SIG-M5 (cell line): ENCODE data around the gene INPP5D.
"Not testable (repeated sequence)": the region's sequence is repeated elsewhere in the genome, so short reads cannot be mapped to it uniquely, and the experiment has no call there.

Experiments used
- DNase-seq: peaks from one replicate; lab custom pipeline; 2025; lab: John Stamatoyannopoulos, UW

Gene INPP5D

DNA sequence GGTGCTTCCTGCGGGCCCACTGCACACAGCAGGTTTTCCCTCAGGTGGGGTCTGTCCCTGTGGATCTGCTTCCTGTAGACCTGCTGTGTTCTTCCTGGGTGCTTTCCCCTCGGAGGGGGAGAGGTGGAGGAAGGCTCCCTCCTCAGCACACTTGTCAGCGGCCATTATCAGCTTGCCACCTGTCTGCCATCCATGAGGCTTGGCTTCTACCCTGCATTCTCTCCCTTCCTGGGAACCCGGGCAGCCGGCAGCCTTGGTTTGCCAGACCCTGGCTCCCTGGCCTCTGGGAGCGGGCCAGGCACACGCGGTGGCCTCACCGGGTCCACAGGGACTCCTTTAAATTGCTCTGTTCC lies 58.5 kb downstream of the INPP5D start:
- DNase-seq: no peak

DNA sequence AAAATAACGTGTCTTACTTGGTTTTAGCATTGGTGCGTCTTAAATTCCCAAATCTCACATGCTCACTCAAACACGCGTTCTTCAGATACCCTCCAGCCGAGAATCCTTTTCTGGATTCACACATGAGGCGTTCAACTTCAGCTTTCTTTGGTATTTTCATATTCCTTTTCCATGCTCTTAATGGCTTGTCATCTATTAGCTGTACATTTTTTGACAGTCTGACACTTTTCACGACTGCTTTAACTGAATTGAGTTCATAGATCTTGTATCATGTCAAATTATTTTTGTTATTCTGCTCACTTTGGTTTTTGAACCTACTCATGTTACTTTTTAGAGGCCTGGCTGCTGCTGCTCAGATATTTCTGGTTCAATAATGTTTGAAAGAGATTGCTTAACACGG lies 59.0 kb downstream of the INPP5D start:
- no peak for DNase-seq

DNA sequence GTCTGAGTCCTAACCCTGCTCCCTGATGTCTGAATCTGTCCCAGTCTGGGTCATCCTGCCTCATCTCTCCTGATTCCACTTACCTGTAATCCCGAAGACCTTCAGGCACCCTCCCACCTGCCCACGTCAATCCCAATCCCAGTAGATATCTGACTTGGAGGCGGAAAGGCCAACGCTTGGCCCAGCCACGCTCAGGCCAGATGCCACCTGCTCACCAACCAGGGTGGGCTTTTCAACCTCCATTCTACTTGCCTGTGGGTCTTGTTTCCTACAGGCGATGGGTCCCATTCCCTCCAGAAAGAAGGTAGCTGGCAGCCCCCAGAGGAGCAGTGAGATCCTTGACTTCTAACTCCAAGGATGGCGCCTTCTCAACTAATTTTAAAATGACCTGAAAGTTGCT lies 59.7 kb downstream of the INPP5D start:
- no peak for DNase-seq

DNA sequence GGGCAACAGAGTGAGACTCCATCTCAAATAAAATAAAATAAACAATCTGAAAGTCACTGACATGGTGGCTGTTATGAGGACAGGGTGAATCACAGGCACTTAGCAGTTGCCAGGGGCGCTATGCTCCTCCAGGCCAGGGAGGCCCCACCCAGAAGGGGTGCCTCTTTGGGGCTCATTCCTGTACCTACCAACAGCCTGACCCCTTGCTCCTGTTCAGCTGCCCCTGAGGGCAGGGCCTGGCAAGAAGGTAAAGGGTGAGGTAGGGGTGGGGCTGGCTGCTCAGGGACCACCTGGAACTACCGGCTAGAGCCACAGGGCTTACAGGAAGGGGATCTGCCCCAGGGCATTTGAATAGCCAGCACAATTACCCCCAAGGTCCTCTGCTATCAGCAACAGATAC lies 60.3 kb downstream of the INPP5D start:
- DNase-seq: no peak

DNA sequence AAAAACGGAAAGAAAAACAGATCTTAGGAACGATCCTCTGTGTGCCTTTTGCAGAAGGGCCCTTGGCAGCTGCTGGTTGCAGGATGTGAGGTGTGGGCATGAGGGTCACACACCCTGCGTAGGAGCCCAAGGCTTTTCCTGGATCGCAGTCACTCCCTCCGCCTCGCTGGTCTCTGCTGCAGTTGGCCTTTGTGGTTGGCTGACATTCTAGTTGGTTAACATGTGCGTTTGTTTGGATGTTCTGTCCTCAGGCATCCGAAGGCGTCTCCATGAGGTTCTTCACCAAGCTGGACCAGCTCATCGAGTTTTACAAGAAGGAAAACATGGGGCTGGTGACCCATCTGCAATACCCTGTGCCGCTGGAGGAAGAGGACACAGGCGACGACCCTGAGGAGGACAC lies 61.7 kb downstream of the INPP5D start:
- no peak for DNase-seq

DNA sequence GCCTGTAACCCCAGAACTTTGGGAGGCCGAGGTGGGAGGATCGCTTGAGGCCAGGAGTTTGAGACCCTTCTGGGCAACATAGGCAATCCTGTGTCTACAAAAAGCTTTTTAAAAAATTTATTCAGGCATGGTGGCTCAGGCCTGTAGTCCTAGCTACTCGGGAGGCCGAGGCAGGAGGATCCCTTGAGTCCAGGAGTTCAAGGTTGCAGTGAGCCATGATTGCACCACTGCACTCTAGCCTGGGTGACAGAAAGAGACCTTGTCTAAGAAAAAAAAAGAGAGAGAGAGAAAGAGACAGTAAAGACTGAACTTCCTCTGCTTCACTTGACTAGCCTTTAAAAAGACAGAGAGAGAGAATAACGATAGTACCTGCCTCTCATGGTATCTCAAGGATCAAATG lies 62.4 kb downstream of the INPP5D start:
- no peak for DNase-seq

DNA sequence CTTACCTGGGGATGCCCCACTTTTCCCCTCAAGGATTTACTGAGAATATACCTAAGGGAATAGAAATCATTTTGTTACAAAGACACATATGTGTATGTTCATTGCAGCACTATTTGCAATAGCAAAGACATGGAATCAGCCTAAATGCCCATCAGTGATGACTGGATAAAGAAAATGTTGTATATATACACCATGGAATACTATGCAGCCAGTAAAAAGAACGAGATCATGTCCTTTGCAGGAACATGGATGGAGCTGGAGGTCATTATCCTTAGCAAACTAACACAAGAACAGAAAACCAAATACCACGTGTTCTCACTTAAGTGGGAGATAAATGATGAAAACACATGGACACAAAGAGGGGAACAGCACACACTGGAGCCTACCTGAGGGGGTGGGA lies 63.4 kb downstream of the INPP5D start:
- not testable (repeated sequence) for DNase-seq

DNA sequence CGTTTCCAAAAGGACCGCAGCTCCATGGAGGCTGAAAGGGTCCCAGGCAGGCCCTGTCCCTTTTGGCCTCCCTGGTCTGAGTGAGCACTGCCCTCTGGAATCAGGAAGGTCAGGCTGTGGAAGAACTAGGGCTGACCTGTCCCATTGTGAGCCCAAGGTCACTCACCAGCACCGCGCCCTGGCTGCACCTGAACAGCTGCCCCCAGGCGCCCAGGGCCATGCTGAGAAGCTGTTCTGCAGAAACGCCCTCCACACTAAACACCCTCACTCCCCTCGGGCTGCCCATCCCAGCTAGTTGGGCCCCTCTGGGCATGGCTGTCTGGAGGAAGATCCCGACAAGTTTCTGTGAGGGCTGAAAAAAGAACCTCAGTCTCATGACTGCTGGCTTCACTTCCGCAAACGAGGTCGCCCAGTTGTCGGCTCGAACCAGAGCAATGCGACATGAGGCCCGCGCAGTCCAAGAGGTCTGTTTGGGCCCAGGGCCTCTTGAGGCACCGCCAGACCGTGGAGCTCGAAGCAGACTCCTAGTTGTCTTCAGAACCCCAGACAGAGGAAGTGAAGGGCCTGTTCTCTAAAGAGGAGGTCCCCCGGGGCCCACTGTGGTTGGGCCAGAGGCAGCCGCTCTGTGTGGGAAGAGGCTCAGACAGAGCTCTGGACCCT lies 64.4 kb downstream of the INPP5D start:
- no peak for DNase-seq

DNA sequence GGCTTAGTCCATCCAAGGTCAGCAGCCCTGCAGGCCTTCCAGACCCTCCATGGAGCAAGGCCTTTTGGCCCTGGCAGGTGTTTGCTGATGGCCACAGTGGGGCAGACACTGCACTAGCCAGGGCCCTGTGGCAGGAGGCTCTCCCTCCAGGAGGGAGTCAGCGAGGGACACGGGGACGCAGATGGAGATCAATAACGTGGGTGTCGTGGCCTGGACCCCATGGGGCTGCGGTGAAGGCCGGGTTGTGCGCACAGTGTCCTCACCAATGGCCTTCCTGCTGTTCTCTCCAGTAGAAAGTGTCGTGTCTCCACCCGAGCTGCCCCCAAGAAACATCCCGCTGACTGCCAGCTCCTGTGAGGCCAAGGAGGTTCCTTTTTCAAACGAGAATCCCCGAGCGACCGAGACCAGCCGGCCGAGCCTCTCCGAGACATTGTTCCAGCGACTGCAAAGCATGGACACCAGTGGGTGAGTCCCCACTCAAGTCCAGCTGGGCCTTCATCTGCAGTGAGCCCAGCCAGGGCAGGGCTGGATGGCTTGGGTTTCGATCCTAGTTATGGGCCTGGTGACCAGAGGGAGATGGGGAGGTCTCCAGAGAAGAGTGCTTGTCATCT lies 65.4 kb downstream of the INPP5D start:
- DNase-seq: no peak

DNA sequence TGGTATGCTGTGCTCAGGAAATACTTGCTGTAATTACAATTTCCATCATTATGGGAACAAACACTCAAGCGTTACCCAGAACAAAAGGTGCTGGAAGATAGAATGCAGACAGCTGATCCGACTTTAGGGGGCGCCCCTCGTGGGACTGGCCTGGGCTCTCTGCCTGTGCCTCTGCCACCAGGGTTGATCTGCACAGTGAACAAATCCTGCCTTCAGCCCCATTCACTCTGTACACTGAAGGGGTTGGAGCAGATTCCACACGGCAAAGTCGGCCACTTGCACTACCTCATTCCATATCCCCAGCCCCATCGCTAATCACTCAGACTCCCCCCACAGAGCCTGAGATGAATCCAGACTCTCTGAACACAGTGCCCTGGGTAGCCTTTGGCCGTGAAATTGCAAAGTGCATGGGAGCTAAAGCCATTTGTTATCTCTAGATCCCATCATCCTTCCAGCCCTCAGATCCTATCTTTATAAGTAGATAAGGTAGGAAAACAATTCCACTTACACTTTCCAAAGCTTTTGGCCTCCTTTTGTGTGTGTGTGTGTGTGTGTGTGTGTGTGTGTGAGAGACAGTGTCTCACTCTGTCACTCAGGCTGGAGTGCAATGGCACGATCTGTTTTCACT lies 69.3 kb downstream of the INPP5D start:
- no peak for DNase-seq

DNA sequence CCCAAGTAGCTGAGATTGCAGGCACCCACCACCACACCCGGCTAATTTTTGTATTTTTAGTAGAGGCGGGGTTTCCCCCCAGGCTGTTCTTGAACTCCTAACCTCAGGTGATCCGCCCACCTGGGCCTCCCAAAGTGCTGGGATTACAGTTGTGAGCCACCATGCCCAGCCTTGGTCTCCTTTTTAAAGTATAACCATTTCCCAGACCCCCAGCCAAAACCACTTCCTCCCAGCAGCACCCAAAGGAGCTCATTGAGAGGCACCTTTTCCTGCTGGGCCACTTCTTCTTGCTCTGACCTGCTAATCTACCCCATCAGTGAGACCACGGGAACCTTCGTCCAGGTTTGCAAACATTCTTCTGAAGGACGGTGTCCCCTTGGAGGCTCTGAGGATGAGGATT lies 69.9 kb downstream of the INPP5D start:
- DNase-seq: no peak

DNA sequence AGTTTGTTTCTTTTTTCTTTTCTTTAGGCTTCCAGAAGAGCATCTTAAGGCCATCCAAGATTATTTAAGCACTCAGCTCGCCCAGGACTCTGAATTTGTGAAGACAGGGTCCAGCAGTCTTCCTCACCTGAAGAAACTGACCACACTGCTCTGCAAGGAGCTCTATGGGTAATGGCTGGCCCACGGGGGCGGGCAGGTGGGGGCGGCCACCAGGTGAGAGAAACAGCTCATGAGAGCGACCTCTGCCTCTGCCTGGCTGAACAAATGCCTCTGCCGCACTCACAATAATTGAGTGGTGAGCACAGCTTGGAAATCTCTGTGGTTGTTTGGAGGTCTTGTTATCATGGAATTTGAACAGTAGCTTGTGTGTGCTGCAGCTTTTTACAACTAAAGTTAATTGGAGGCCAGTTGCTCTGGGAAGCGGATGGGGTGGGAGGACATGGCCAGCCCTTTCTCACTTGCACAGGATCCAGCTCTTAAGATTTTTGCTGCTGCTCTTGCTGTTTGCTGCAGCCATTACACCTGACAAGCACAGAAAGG lies 70.4 kb downstream of the INPP5D start:
- DNase-seq: no peak

DNA sequence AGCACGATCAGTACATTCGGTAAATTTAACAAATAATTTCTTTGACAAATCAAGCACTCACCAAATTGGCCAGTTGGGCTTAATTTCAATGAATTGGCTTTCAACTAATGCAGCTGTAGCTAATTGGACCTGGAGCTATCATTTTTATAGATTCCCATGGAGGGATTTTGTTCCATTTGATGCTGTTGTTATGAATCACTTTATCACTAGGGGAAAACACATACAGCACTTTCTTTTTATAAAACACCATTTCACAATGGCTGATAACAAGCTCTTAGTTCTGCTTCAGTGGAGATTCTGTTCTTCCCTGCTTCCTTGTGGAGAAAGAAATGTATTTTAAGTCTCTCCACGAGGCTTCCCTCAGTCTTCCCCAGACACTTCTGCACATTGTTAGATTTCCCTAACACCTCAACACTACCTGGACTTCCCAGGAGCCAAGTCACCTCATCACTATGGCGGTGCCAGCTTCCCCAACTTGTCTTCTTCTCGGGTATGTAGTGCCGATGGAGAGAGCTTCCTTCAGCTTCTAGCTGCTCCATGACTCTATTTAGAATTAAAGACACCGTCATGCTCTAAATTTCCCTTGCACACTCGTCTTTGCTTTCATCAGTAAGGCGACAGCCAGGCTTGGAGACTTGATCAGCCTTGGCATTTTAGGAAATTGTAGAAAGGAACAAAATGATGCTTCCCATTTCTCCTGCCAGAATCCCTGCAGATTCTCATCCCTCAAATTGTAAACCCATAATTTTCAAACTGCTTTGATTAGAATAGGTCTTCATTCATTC lies 72.0 kb downstream of the INPP5D start:
- DNase-seq: no peak

DNA sequence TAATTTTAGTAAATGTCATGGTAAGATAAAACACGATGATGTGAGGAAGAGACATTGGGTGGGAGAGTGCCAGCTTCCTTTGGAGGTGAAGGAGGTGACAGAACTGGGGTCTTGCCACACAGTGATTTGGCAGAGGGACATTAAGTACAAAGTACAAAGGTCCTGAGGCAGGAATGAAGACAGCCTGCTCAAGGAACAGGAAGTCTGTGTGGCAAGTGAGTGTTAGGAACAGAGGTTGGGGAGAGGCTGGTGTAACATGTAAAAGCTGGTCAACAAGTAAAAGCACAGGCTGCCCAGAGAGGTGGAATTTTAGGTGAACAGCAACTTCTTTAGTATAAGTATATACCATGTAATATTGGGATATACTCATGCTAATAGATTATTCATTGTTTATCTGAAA lies 73.1 kb downstream of the INPP5D start:
- DNase-seq: no peak

DNA sequence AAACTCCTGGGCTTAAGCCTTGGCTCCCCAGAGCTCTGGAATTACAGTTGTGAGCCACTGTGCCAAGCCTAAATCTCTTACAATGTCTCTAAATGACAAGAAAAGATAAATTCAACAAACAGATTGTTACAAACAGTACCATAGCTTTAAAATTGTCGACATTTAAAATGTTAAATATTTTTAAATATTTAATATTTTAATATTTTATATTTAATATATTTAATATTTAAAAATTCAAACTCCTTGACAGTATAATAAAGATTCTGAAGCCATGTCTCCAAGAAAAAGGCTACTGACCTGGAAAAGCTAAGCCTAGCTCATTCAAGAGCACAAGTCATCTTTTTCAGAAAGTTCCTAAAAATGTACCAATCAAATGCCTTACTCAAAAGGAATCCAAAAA lies 75.3 kb downstream of the INPP5D start:
- DNase-seq: no peak

DNA sequence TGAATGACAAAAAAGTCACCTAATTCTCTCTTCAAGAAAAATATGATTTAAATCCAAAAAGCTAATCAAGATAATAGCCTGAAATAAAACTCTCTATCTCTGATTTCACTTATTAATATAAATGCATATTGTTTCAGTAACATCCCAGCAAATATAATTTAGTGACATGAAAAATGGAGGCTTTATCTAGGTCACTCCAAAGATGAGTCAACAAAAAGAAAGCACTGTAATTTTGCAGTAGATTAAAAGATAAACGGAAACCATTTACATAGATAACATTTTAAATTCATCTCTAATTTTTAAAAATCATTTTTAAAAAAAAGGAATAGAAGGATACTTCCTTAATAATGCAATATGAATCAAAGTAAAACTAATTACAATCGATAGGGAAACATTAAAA lies 76.9 kb downstream of the INPP5D start:
- no peak for DNase-seq

DNA sequence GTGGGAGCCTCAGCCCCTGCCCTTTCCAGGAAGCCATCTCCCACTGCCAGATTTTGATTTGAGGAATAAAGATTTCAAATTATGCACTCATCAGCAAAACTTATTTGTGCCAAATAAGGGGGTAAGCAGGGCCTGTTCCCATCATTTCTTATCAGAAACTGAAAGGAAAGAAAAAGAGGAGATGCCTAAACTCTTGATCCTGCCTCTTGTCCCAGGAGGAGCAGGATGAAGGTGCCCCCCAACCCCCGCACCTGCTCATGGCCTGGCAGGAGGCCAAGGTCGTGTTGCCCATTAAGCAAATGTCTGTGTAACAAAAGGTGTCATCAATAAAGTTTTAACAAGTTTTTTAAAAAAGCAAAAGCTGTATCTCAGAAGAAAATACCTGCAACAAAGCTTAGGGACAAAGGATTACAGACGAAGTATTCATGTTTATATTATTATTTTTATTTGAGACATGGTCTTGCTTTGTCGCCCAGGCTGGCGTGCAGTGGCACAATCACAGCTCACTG lies 80.0 kb downstream of the INPP5D start:
- no peak for DNase-seq

DNA sequence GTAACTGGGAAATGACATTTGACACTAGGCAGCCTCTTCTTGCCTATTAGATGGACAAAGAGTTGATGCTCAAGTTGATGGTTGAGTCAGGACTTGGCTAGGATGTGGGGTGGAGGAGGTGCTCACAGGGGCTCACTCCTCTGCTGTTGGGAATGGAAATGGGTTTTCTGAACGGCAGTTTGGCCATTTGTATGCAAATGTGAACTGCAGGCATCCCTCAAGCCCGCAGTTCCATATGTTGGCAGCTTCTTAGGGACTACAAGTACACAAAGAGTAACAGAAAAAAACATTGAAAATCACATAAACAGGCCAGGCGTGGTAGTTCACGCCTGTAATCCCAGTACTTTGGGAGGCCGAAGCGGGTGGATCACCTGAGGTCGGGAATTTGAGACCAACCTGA lies 80.8 kb downstream of the INPP5D start:
- no peak for DNase-seq

DNA sequence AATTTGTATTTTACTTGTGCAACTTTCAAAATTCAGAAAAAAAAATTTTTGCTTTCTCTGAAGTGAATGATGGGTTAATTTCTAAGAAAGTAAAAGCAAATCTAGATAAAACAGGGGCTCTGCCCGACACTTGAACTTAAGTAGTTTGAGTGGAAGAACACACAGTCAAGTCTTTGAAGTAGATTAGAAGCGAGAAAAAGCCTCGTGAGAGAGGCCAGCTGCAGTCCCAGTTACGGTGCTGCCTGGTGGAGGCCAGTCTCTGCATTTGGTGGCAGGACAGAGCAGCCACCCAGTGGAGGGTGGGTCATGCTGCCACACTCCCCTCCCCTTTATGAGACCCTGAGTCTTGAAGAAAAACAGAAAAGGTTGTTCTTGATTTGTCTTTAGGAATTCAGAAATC lies 81.8 kb downstream of the INPP5D start:
- DNase-seq: no peak

DNA sequence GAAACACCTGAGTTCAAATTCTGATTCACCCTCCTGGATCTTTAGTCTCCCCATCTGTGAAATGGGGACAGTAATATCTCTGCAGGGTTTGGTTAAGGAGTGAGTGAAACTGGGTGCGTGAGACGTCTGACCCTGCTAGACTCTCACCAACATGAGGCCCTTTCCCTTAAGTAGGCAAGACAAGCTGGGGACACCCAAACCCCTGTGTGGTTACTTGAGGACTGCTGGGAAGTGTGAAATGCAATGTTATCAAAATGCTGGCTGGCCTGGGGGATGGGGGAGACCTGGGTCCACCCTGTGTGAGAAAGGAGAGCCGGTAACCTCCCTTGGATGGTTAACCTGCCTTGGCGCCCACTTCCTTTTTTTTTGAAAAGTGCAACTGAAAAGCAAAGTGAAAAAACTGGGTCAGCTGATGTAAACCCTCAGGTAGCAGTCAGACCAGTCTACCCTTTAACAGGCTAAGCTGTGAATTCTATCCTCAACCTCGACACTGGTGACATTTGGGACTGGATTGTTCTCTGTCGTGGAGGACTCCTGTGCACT lies 82.3 kb downstream of the INPP5D start:
- DNase-seq: no peak

DNA sequence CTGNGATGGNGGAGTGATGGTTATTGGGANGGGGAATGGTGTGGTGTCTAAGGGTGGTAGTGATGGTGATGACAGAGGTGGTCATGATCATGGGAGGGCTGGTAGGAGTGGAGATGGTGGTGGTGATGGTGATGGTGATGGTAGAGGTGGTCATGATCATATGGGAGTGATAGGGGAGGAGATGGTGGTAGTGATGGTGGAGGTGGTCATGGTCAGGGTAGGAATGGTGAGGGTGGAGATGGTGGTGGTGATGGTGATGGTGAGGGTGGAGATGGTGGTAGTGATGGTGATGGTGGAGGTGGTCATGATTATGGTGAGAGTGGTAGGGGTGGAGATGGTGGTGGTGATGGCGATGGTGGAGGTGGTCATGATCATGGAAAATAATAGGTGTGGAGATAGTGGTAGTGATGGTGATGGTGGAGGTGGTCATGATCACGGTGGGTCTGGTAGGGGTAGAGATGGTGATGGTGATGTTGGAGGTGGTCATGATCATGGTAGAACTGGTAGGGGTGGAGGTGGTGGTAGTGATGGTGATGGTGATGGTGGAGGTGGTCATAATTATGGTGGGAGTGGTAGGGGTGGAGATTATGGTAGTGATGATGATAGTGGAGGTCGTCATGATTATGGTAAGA lies 83.7 kb downstream of the INPP5D start:
- DNase-seq: no peak

DNA sequence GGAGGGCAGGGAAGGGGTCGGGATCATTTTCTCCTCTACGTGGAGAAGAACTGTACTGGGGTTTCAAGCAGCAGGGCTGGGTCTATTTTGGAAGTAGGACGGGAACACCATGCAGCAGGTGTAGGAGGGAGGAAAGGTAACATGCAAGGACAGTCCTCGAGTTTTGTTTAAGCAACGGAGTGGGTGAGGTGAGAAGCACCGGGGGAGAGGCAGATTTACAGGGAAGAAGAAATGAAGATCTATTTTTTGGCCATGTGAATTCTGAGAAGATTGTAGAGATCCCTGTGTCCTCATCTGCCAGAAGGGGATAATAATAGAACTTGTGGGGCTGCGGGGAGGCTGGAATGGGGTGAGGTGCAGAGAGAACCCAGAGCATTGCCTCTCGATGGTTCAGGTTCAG lies 85.6 kb downstream of the INPP5D start:
- DNase-seq: no peak
